GM19043 (cell line): ENCODE results near the gene CYP2C19.
"Not testable (repeated sequence)": the region's sequence is repeated elsewhere in the genome, so short reads cannot be mapped to it uniquely, and the experiment has no call there.

Experiments used
- ATAC-seq: cut with Tn5 transposase; IDR thresholded peaks from one replicate; pipeline ENCODE4 v1.9.1; 2021; ENCODE audit warnings: low read depth; ENCODE audit not compliant: unreplicated experiment

The CYP2C19 gene

GRCh38 chr10:94762393-94762792 is at the start of gene CYP2C19:
Gene CYP2C19, plus strand, starts transcription at chr10:94762681. Its CDS starts 25 bp downstream, at chr10:94762706.
- ATAC-seq: no peak

GRCh38 chr10:94725871-94726270 is 36.6 kb upstream of the CYP2C19 start:
- no peak for ATAC-seq

- no peak for ATAC-seq
These were observed 27.3 kb upstream of the CYP2C19 start for GRCh38 chr10:94735197-94735596.

GRCh38 chr10:94738588-94738987 is 23.9 kb upstream of the CYP2C19 start:
- no peak for ATAC-seq

- no peak for ATAC-seq
These were observed 15.3 kb upstream of the CYP2C19 start for GRCh38 chr10:94747137-94747536.

GRCh38 chr10:94747838-94748237 is 14.6 kb upstream of the CYP2C19 start:
- no peak for ATAC-seq

GRCh38 chr10:94757916-94758315 is 4.6 kb upstream of the CYP2C19 start:
- ATAC-seq: no peak

- no peak for ATAC-seq
These were observed 1.8 kb upstream of the CYP2C19 start for GRCh38 chr10:94760586-94761178.

GRCh38 chr10:94775425-94775824 is 12.9 kb downstream of the CYP2C19 start:
- ATAC-seq: not testable (repeated sequence)

GRCh38 chr10:94777886-94778458 is 15.5 kb downstream of the CYP2C19 start:
- ATAC-seq: no peak

- ATAC-seq: no peak
These were observed 18.4 kb downstream of the CYP2C19 start for GRCh38 chr10:94780844-94781243.

GRCh38 chr10:94784256-94784655 is 21.8 kb downstream of the CYP2C19 start:
- ATAC-seq: no peak

- no peak for ATAC-seq
These were observed 22.7 kb downstream of the CYP2C19 start for GRCh38 chr10:94785211-94785610.

GRCh38 chr10:94800551-94800950 is 38.1 kb downstream of the CYP2C19 start:
- not testable (repeated sequence) for ATAC-seq

- no peak for ATAC-seq
These were observed 40.8 kb downstream of the CYP2C19 start for GRCh38 chr10:94803307-94803706.

GRCh38 chr10:94830025-94830424 is 67.5 kb downstream of the CYP2C19 start:
- ATAC-seq: not testable (repeated sequence)

GRCh38 chr10:94846204-94846603 is 83.7 kb downstream of the CYP2C19 start:
- no peak for ATAC-seq

- no peak for ATAC-seq
These were observed 88.3 kb downstream of the CYP2C19 start for GRCh38 chr10:94850766-94851165.

- no peak for ATAC-seq
These were observed 88.8 kb downstream of the CYP2C19 start for GRCh38 chr10:94851263-94851662.

- no peak for ATAC-seq
These were observed 90.0 kb downstream of the CYP2C19 start for GRCh38 chr10:94852438-94852837.

GRCh38 chr10:94853065-94853464 is 90.6 kb downstream of the CYP2C19 start:
- no peak for ATAC-seq

GRCh38 chr10:94858005-94858404 is 95.5 kb downstream of the CYP2C19 start:
- no peak for ATAC-seq

- no peak for ATAC-seq
These were observed 96.6 kb downstream of the CYP2C19 start for GRCh38 chr10:94859086-94859485.
